Smooth muscle cell (in vitro differentiated cells): ENCODE data around the gene GALNT14. TPM values are rescaled to one million over a fixed set of nuclear protein-coding genes. Genes with fewer than 3 reads are reported as not detected.

Source experiments
- DNase-seq: peaks from one replicate; lab custom pipeline; 2025; ENCODE audit not compliant: unreplicated experiment; lab: John Stamatoyannopoulos, UW
- H2AFZ ChIP-seq: fragments of 200-600 bp; sonication (generic); 2 replicates; pipeline ENCODE4 v1.6.0; 2016; ENCODE audit warnings: antibody characterized with exemption, low read depth, mild to moderate bottlenecking
- H3F3A ChIP-seq: fragments of 200-600 bp; sonication (generic); 2 replicates; pipeline ENCODE4 v1.6.0; 2017; ENCODE audit warnings: antibody characterized with exemption, low read depth
- H3K27ac ChIP-seq: fragments of 200-600 bp; sonication (generic); 2 replicates; pipeline ENCODE4 v1.5.1; 2016; ENCODE audit warnings: low read depth, mild to moderate bottlenecking
- H3K27me3 ChIP-seq: fragments of 200-600 bp; sonication (generic); 2 replicates; pipeline ENCODE4 v1.6.1; 2016; ENCODE audit warnings: low read depth, mild to moderate bottlenecking
- H3K36me3 ChIP-seq: fragments of 200-600 bp; sonication (generic); 2 replicates; pipeline ENCODE4 v1.5.1; 2016; ENCODE audit warnings: low read depth
- H3K4me1 ChIP-seq: fragments of 200-600 bp; sonication (generic); 2 replicates; pipeline ENCODE4 v1.5.1; 2016; ENCODE audit warnings: low read depth
- H3K4me2 ChIP-seq: fragments of 200-600 bp; sonication (generic); 2 replicates; pipeline ENCODE4 v1.6.0; 2016; ENCODE audit warnings: mild to moderate bottlenecking
- H3K4me3 ChIP-seq: fragments of 200-600 bp; sonication (generic); 2 replicates; pipeline ENCODE4 v1.5.1; 2016; ENCODE audit warnings: mild to moderate bottlenecking
- H3K79me2 ChIP-seq: fragments of 200-600 bp; sonication (generic); 2 replicates; pipeline ENCODE4 v1.6.0; 2016; ENCODE audit warnings: low read depth, mild to moderate bottlenecking
- H3K9ac ChIP-seq: fragments of 200-600 bp; sonication (generic); 2 replicates; pipeline ENCODE4 v1.6.0; 2016; ENCODE audit warnings: low read depth
- H3K9me3 ChIP-seq: fragments of 200-600 bp; sonication (generic); replicated peaks from 2 replicates; pipeline ENCODE4 v1.5.1; 2016; ENCODE audit warnings: low read depth
- H4K20me1 ChIP-seq: fragments of 200-600 bp; sonication (generic); 2 replicates; pipeline ENCODE4 v1.6.0; 2016; ENCODE audit warnings: low read depth
- WGBS: methylation state at CpG from one replicate; pipeline ENCODE4 v1.1.7; 2016; ENCODE audit warnings: low lambda C conversion rate; 5-methylcytosine and 5-hydroxymethylcytosine counted together
- polyA plus RNA-seq: library from polyadenylated mRNA; unstranded; fragments of >200 nt; fragmentation: Nextera tagmentation; extraction: Ambion mirVana; gene quantifications from 2 replicates; pipeline ENCODE4 v1.2.1, GENCODE V29; 2016
- total RNA-seq: library from RNA; depleted of rRNA; stranded (reverse); fragments of >200 nt; gene quantifications from 2 replicates; pipeline ENCODE4 v1.2.3, GENCODE V29; 2014
- TF ChIP-seq, protein P1 (sequence below): fragments of 200-600 bp; sonication (generic); IDR thresholded peaks from 2 replicates; pipeline ENCODE4 v1.5.1; 2017; ENCODE audit warnings: borderline replicate concordance, mild to moderate bottlenecking, antibody characterized with exemption; ENCODE audit not compliant: insufficient read depth, poor library complexity, severe bottlenecking

The GALNT14 gene
- total and polyA plus RNA-seq, 2 experiments from 2014 or later: 0.63 to 1.0 TPM

GRCh38 chr2:30894498-30895119 is 243.6 kb downstream of the GALNT14 start:
- Histone ChIP-seq H3K36me3 (no peaks in the 10 kb centered on the region), H3F3A (no peaks in the 10 kb centered on the region), H3K27me3 (peaks cover 32% of the 10 kb centered on the region), H3K9ac (no peak overlapping the region), H3K4me3 (no peak overlapping the region), H3K9me3 (no peaks in the 10 kb centered on the region), H4K20me1 (no peaks in the 10 kb centered on the region), H3K79me2 (no peaks in the 10 kb centered on the region), H3K4me2 (no peak overlapping the region), H2AFZ (no peak overlapping the region), H3K27ac (no peak overlapping the region), H3K4me1 (no peaks in the 10 kb centered on the region)
- DNase-seq: no peak
- TF ChIP-seq, protein P1, sequence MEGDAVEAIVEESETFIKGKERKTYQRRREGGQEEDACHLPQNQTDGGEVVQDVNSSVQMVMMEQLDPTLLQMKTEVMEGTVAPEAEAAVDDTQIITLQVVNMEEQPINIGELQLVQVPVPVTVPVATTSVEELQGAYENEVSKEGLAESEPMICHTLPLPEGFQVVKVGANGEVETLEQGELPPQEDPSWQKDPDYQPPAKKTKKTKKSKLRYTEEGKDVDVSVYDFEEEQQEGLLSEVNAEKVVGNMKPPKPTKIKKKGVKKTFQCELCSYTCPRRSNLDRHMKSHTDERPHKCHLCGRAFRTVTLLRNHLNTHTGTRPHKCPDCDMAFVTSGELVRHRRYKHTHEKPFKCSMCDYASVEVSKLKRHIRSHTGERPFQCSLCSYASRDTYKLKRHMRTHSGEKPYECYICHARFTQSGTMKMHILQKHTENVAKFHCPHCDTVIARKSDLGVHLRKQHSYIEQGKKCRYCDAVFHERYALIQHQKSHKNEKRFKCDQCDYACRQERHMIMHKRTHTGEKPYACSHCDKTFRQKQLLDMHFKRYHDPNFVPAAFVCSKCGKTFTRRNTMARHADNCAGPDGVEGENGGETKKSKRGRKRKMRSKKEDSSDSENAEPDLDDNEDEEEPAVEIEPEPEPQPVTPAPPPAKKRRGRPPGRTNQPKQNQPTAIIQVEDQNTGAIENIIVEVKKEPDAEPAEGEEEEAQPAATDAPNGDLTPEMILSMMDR: no peak
- 77% methylated on average over 5 of the region's 5 CpGs for WGBS

DNA sequence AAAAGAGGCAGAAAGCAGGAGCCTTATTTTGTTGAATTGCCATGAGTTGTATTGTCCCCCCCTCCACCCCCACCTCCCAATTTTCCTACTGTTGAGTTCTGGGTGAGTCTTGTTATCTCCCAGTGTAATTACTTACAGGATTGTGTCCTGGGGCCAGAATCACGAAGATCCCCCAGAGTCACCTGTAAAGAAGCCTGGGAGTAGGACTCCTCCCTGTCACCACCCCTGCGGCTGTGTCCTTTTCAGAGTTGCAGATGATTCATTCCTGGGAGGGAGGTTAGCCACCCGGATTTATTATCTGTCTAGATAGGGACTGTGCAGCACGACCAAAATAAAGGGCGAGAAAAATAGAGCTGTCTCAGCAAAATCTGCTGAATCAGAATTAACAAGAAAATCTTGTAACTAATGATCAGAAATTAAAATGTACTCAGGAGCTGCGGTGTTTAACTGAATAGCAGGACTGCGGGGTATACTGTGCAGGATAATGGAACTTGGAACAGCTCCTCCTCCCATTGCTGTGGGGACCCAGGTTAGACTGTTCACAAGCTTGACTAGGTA is 249.3 kb downstream of the GALNT14 start:
- H2AFZ ChIP-seq: no peak overlapping the region
- no peak for DNase-seq
- TF ChIP-seq, protein P1: no peak
- H3K36me3 ChIP-seq: no peaks in the 10 kb centered on the region
- no peaks in the 10 kb centered on the region for H3F3A ChIP-seq
- H3K79me2 ChIP-seq: no peaks in the 10 kb centered on the region
- no peak overlapping the region for H3K27ac ChIP-seq
- 54% methylated on average over 7 of the region's 7 CpGs for WGBS
- H3K4me3 ChIP-seq: no peak overlapping the region
- H3K4me2 ChIP-seq: no peak overlapping the region
- peaks cover 22% of the 10 kb centered on the region for H3K27me3 ChIP-seq
- no peaks in the 10 kb centered on the region for H3K9me3 ChIP-seq
- no peak overlapping the region for H3K9ac ChIP-seq
- H4K20me1 ChIP-seq: no peaks in the 10 kb centered on the region
- H3K4me1 ChIP-seq: no peaks in the 10 kb centered on the region

- Histone ChIP-seq H3K36me3 (no peaks in the 10 kb centered on the region), H3K27ac (no peak overlapping the region), H3K4me3 (no peak overlapping the region), H3K4me2 (no peak overlapping the region), H4K20me1 (no peaks in the 10 kb centered on the region), H3F3A (no peaks in the 10 kb centered on the region), H3K9ac (no peak overlapping the region), H3K9me3 (no peaks in the 10 kb centered on the region), H3K4me1 (no peaks in the 10 kb centered on the region), H2AFZ (no peak overlapping the region), H3K27me3 (peaks cover 14% of the 10 kb centered on the region), H3K79me2 (no peaks in the 10 kb centered on the region)
- TF ChIP-seq, protein P1: no peak
- no peak for DNase-seq
- WGBS: 55% methylated on average over 6 of the region's 6 CpGs
Observed at GRCh38 chr2:30886080-30886479, 252.2 kb downstream of the GALNT14 start.

GRCh38 chr2:30883822-30884221 is 254.4 kb downstream of the GALNT14 start:
- H2AFZ ChIP-seq: no peak overlapping the region

More at GRCh38 chr2:30883822-30884221, 254.4 kb downstream of the GALNT14 start:
- Histone ChIP-seq H3K4me1 (no peaks in the 10 kb centered on the region), H3F3A (no peaks in the 10 kb centered on the region), H3K4me2 (no peak overlapping the region), H4K20me1 (no peaks in the 10 kb centered on the region), H3K27me3 (no peaks in the 10 kb centered on the region), H3K79me2 (no peaks in the 10 kb centered on the region), H3K4me3 (no peak overlapping the region), H3K27ac (no peak overlapping the region), H3K36me3 (no peaks in the 10 kb centered on the region), H3K9ac (no peak overlapping the region), H3K9me3 (no peaks in the 10 kb centered on the region)
- WGBS: 89% methylated on average over 3 of the region's 3 CpGs
- TF ChIP-seq, protein P1: no peak
- DNase-seq: no peak
